HepG2 (cell line): Measurements from ENCODE around the gene MAPK8IP3. TPM values are rescaled to one million over a fixed set of nuclear protein-coding genes. Genes with fewer than 3 reads are reported as not detected.

ENCODE experiments used
- ATAC-seq: fragments of 200-7000 bp; cut with Tn5 transposase; 3 replicates; pipeline ENCODE4 v1.9.1; 2020; ENCODE audit warnings: mild to moderate bottlenecking, moderate library complexity
- BruUV-seq: library from RNA; stranded (reverse); fragments of 400-500 nt; replicated peaks from 2 replicates; lab custom pipeline; 2021; lab: Mats Ljungman, UMichigan
- CTCF ChIA-PET: fragments of 300-600 bp; formaldehyde crosslinking; extraction: SDS; loops from one replicate; lab custom pipeline; 2021; ENCODE audit warnings: low total read pairs, inconsistent platforms, low intra/inter-chr PET ratio; lab: Yijun Ruan, JAX
- POLR2A ChIA-PET: fragments of 350-600 bp; sonication (Branson Sonifier 250); formaldehyde crosslinking; loops from one replicate; lab custom pipeline; 2020; ENCODE audit warnings: antibody characterized with exemption, inconsistent platforms; lab: Yijun Ruan, JAX
- DNase-seq: peaks from one replicate; pipeline ENCODE4 v3.0.0-alpha.2; 2015; ENCODE audit warnings: low spot score
- FAIRE-seq: peaks from 3 replicates; lab custom pipeline; 2011; peaks lifted over from hg19 to GRCh38; lab: Jason Lieb, UNC
- H2AFZ ChIP-seq: one replicate; pipeline ENCODE4 v1.6.1; 2011; ENCODE audit warnings: low read length, inconsistent platforms
- H3K27ac ChIP-seq: fragments of 300-600 bp; 3 replicates; pipeline ENCODE4 v1.8.0; 2011; ENCODE audit warnings: mixed run types, mild to moderate bottlenecking, mixed read lengths, low read length, inconsistent platforms; ENCODE audit not compliant: insufficient read depth; ENCODE audit errors: extremely low read length
- H3K27me3 ChIP-seq, 2 experiments: fragments of 200-600 bp in 1 of 2; 2 replicates in 1 of 2; 3 replicates in 1 of 2; pipeline versions ENCODE4 v1.6.0 to v1.8.0; 2011; ENCODE audit warnings: low read length in 2 of 2, mild to moderate bottlenecking in 2 of 2, moderate library complexity in 2 of 2, inconsistent platforms in 1 of 2; ENCODE audit not compliant: insufficient read depth in 2 of 2, control insufficient read depth in 1 of 2
- H3K36me3 ChIP-seq, 2 experiments: fragments of 200-600 bp in 1 of 2; replicated peaks in 1 of 2; 2 replicates in 1 of 2; 3 replicates in 1 of 2; pipeline versions ENCODE4 v1.5.1 to v1.8.0; 2011; ENCODE audit warnings: low read length in 2 of 2, inconsistent platforms in 1 of 2; ENCODE audit not compliant: insufficient read depth in 2 of 2, control insufficient read depth in 1 of 2
- H3K4me1 ChIP-seq: 2 replicates; pipeline ENCODE4 v1.5.1; 2012; ENCODE audit warnings: low read length, inconsistent platforms; ENCODE audit not compliant: insufficient read depth
- H3K4me2 ChIP-seq: 2 replicates; pipeline ENCODE4 v1.6.0; 2011; ENCODE audit warnings: low read depth, low read length, inconsistent platforms
- H3K4me3 ChIP-seq, 3 experiments: fragments of 200-600 bp in 1 of 3; sonication (generic), shearing (Covaris generic) in 1 of 3; replicated peaks in 1 of 3; 2 replicates each; pipeline ENCODE4 v1.5.1; 2011 to 2016; ENCODE audit warnings: low read length in 3 of 3, inconsistent platforms in 2 of 3, low read depth in 2 of 3, mild to moderate bottlenecking in 2 of 3, control low read depth in 1 of 3, mixed read lengths in 1 of 3; ENCODE audit not compliant: insufficient read depth in 1 of 3
- H3K79me2 ChIP-seq: one replicate; pipeline ENCODE4 v1.6.1; 2011; ENCODE audit warnings: low read length, inconsistent platforms; ENCODE audit not compliant: insufficient read depth
- H3K9ac ChIP-seq: 2 replicates; pipeline ENCODE4 v1.6.0; 2011; ENCODE audit warnings: mild to moderate bottlenecking, low read depth, low read length, inconsistent platforms; ENCODE audit not compliant: insufficient read depth
- H3K9me3 ChIP-seq: 2 replicates; pipeline ENCODE4 v1.5.1; 2012; ENCODE audit warnings: mild to moderate bottlenecking, low read length
- H4K20me1 ChIP-seq: 2 replicates; pipeline ENCODE4 v1.6.0; 2011; ENCODE audit warnings: inconsistent platforms, mild to moderate bottlenecking, low read length, moderate library complexity; ENCODE audit not compliant: insufficient read depth
- DMAP1 ChIP-seq: IDR thresholded peaks from 2 replicates; pipeline ENCODE4 v1.6.1; 2016
- HES4 ChIP-seq: sonication (generic); formaldehyde crosslinking; IDR thresholded peaks from 2 replicates; pipeline ENCODE4 v1.9.0; 2021; ENCODE audit warnings: mild to moderate bottlenecking, missing genetic modification reagents, borderline replicate concordance
- HNF4G ChIP-seq, 2 experiments: sonication (generic) in 1 of 2; formaldehyde crosslinking in 1 of 2; IDR thresholded peaks; 2 replicates each; pipeline versions ENCODE4 v1.4.0 to v1.6.1; 2011 to 2020; ENCODE audit warnings: borderline replicate concordance in 2 of 2, low read depth in 2 of 2, mild to moderate bottlenecking in 2 of 2, low read length in 1 of 2, missing genetic modification reagents in 1 of 2, moderate library complexity in 1 of 2
- KLF16 ChIP-seq, 2 experiments: sonication (generic) in 1 of 2; formaldehyde crosslinking in 1 of 2; IDR thresholded peaks; 2 replicates each; pipeline versions ENCODE4 v1.6.1 to v1.8.0; 2016 to 2023; ENCODE audit warnings: missing genetic modification reagents in 2 of 2, missing compliant biosample characterization in 1 of 2
- PRPF4 ChIP-seq: fragments of 200-400 bp; formaldehyde crosslinking; IDR thresholded peaks from 2 replicates; pipeline ENCODE4 v1.6.1; 2016; ENCODE audit warnings: low read length, low read depth; ENCODE audit not compliant: poor library complexity, severe bottlenecking
- SRSF4 ChIP-seq: fragments of 200-400 bp; formaldehyde crosslinking; IDR thresholded peaks from one replicate; pipeline ENCODE4 v1.6.1; 2018; ENCODE audit warnings: mild to moderate bottlenecking, low read depth, low read length, moderate library complexity; ENCODE audit not compliant: poor library complexity, severe bottlenecking
- ZC3H4 ChIP-seq: sonication (generic); formaldehyde crosslinking; IDR thresholded peaks from 2 replicates; pipeline ENCODE4 v1.4.0; 2020; ENCODE audit warnings: missing genetic modification reagents, borderline replicate concordance
- WGBS: methylation state at CpG from one replicate; pipeline ENCODE4 v1.1.6; 2017; ENCODE audit warnings: low lambda C conversion rate; 5-methylcytosine and 5-hydroxymethylcytosine counted together
- in situ Hi-C: cut with HindIII; loops from 2 replicates; pipeline ENCODE4 v1.10.0; 2017; ENCODE audit warnings: low pct_unique_long_range_greater_than_20kb; ENCODE audit not compliant: extremely low pct_ligation_motif_present
- intact Hi-C: fragments of 100-400 bp; cut with micrococcal nuclease; formaldehyde crosslinking; loops from one replicate; pipeline ENCODE4 v1.10.0; 2022; ENCODE audit not compliant: unreplicated experiment
- polyA plus RNA-seq, 8 experiments: library from polyadenylated mRNA; depleted of rRNA in 3 of 8; stranded (reverse) in 7 of 8; unstranded in 1 of 8; fragments of >200 nt; fragmentation: Illumina TruSeq in 4 of 8; extraction: Trizol in 4 of 8; gene quantifications; 2 replicates each; pipeline versions ENCODE4 v1.2.1 to v1.2.3, GENCODE V29; 2011 to 2016; ENCODE audit warnings: low read depth in 4 of 8, missing spikeins in 1 of 8, mixed read lengths in 1 of 8; ENCODE audit not compliant: insufficient read depth in 1 of 8
- total RNA-seq, 5 experiments: library from RNA; depleted of rRNA; stranded (reverse); fragments of >200 nt; fragmentation: Illumina TruSeq; extraction: Trizol; gene quantifications; 2 replicates each; pipeline ENCODE4 v1.2.3, GENCODE V29; 2016; ENCODE audit warnings: low read depth in 1 of 5

The MAPK8IP3 gene
- total and polyA plus RNA-seq, 2 of the 13 experiments (the other 11 are each of a cell fraction or from before 2014, with no cell fraction given), result 25.1 to 41.7 TPM

DNA sequence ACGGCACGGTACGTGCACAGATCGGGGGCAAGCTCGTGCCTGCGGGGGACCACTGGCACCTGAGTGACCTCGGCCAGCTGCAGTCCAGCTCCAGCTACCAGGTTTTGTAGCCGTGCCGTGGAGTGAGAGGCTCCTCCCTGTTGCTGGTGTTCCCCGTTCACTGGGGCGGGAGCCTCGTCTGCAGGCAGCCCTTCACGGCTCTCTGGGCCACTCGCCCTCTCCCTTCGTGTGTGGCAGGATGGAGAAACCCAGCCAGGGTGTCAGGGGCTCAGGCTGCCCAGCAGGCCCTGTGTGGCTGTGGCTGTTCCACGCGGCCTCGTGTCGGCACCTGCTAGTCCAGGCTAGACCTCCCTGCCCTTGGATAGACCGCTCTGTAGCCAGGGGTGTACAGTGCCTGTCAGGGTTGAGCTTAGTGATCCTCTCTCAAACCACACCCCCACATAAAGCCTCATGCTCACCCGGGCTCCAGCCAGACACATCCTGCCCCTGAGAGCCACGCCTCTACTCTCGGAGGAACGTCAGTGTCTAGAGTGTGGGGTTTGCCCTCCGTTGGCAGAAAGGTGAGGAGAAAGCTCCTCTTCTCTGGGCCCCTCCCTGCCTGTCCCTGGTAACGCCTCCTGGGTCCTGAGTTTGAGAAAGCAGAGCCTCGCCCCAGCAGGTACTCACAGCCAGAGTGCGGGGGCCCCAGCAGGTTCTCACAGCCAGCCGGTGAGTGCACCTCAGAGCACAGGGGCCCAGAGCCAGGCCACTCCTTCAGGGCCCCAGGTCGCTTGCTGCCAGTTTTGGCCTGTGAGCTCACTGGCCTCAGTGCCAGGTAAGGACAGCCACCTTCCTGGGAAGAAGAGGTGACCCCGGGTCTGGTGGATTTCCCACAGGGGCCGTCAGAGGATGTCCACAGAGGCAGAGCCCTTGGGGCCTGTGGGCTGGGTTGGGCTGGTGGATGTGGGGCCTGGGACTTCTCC, 37.7 kb downstream of the MAPK8IP3 start:
- Histone ChIP-seq H2AFZ (no peak overlapping the region), H3K9me3 (peaks cover 2% of the 10 kb centered on the region), H3K27me3 (no peaks in the 10 kb centered on the region), H3K4me1 (no peaks in the 10 kb centered on the region), H3K79me2 (no peaks in the 10 kb centered on the region), H3K27ac (no peak overlapping the region), H4K20me1 (no peaks in the 10 kb centered on the region; the same call in 1 of the 2 replicates), H3K36me3 (peaks cover 8 to 37% of the 10 kb centered on the region in 2 experiments; a peak in 4 of 5 replicates), H3K4me3 (no peak overlapping the region), H3K9ac (no peak overlapping the region), H3K4me2 (no peak overlapping the region)
- no peak for ATAC-seq
- TF ChIP-seq PRPF4, result no peak
- TF ChIP-seq DMAP1, result no peak
- TF ChIP-seq SRSF4, result no peak
- TF ChIP-seq HNF4G (IDR thresholded peaks at IDR 0.05; ENCODE audit: borderline replicate concordance, low read depth, low read length), result no peak
- no peak for TF ChIP-seq HNF4G (CRISPR knock-in tag; IDR thresholded peaks at IDR 0.05; ENCODE audit: borderline replicate concordance, low read depth)
- no peak for TF ChIP-seq KLF16 (CRISPR knock-in tag; IDR thresholded peaks at IDR 0.05)
- no peak for TF ChIP-seq ZC3H4 (CRISPR knock-in tag)
- TF ChIP-seq HES4 (CRISPR knock-in tag), result no peak
- DNase-seq, result no peak
- WGBS, result 93% methylated on average over 8 of the region's 32 CpGs
- CTCF ChIA-PET, result no interaction called here
- in situ Hi-C loops (no loop called here), intact Hi-C loops (no loop called here)
- POLR2A ChIA-PET, result no interaction called here
- BruUV-seq, result no TSS peak
- no peak for FAIRE-seq
